K562 (cell line): ENCODE results near the gene AIF1L. TPM values are rescaled to one million over a fixed set of nuclear protein-coding genes. Genes with fewer than 3 reads are reported as not detected.

ENCODE experiments used
- ATAC-seq: fragments of 200-7000 bp; cut with Tn5 transposase; 3 replicates; pipeline ENCODE4 v1.9.1; 2020; ENCODE audit warnings: moderate library complexity
- BruUV-seq: library from RNA; stranded (reverse); fragments of 400-500 nt; replicated peaks from 2 replicates; lab custom pipeline; 2021; lab: Mats Ljungman, UMichigan
- CTCF ChIA-PET: fragments of 300-600 bp; formaldehyde crosslinking; extraction: SDS; loops from one replicate; lab custom pipeline; 2021; ENCODE audit warnings: low intra/inter-chr PET ratio; lab: Yijun Ruan, JAX
- POLR2A ChIA-PET: fragments of 300-600, 350-650 bp; sonication (Branson Sonifier 250); formaldehyde crosslinking; extraction: SDS; loops from one replicate; lab custom pipeline; 2021; ENCODE audit warnings: antibody characterized with exemption, inconsistent platforms; lab: Yijun Ruan, JAX
- DNase-seq, 4 experiments: peaks; one replicate each; pipeline versions ENCODE4 v3.0.0 to v3.0.0-alpha.2; 2011 to 2018; ENCODE audit warnings: low spot score in 3 of 4, mixed read lengths in 3 of 4; ENCODE audit errors: extremely low read depth in 1 of 4
- FAIRE-seq: peaks from 2 replicates; lab custom pipeline; 2011; peaks lifted over from hg19 to GRCh38; lab: Jason Lieb, UNC
- H2AFZ ChIP-seq: 2 replicates; pipeline ENCODE4 v1.6.0; 2011; ENCODE audit warnings: low read depth, low read length, control low read depth, inconsistent platforms
- H3K27ac ChIP-seq: fragments of 200-600 bp; 3 replicates; pipeline ENCODE4 v1.8.0; 2011; ENCODE audit warnings: low read depth, mild to moderate bottlenecking, control low read depth, inconsistent platforms, low read length, moderate library complexity, mixed read lengths; ENCODE audit errors: extremely low read depth
- H3K27me3 ChIP-seq, 2 experiments: fragments of 300-600 bp in 1 of 2; 2 replicates in 1 of 2; 3 replicates in 1 of 2; pipeline versions ENCODE4 v1.6.0 to v1.8.0; 2011; ENCODE audit warnings: inconsistent platforms in 2 of 2, low read length in 2 of 2, mild to moderate bottlenecking in 1 of 2, mixed read lengths in 1 of 2, moderate library complexity in 1 of 2; ENCODE audit not compliant: control insufficient read depth in 2 of 2, insufficient read depth in 2 of 2
- H3K36me3 ChIP-seq: fragments of 300-600 bp; 3 replicates; pipeline ENCODE4 v1.8.0; 2011; ENCODE audit warnings: mild to moderate bottlenecking, low read length, inconsistent platforms; ENCODE audit not compliant: control insufficient read depth, insufficient read depth
- H3K4me1 ChIP-seq, 2 experiments: fragments of 200-600 bp in 1 of 2; replicated peaks in 1 of 2; 2 replicates in 1 of 2; 3 replicates in 1 of 2; pipeline versions ENCODE4 v1.5.1 to v1.8.0; 2011; ENCODE audit warnings: inconsistent platforms in 2 of 2, low read length in 2 of 2, mild to moderate bottlenecking in 1 of 2, mixed read lengths in 1 of 2, moderate library complexity in 1 of 2; ENCODE audit not compliant: control insufficient read depth in 2 of 2, insufficient read depth in 2 of 2
- H3K4me2 ChIP-seq: 2 replicates; pipeline ENCODE4 v1.6.1; 2011; ENCODE audit warnings: low read length, control low read depth, inconsistent platforms, mixed read lengths; ENCODE audit not compliant: insufficient read depth
- H3K4me3 ChIP-seq: fragments of 200-600 bp; sonication (generic), shearing (Covaris generic); 2 replicates; pipeline ENCODE4 v1.5.1; 2016; ENCODE audit warnings: control low read depth, inconsistent platforms
- H3K79me2 ChIP-seq: fragments of 200-600 bp; 3 replicates; pipeline ENCODE4 v1.8.0; 2011; ENCODE audit warnings: low read length, inconsistent platforms; ENCODE audit not compliant: control insufficient read depth, insufficient read depth
- H3K9ac ChIP-seq, 2 experiments: 2 replicates each; pipeline versions ENCODE4 v1.6.0 to v1.6.1; 2011; ENCODE audit warnings: low read depth in 2 of 2, low read length in 2 of 2, control low read depth in 1 of 2, inconsistent platforms in 1 of 2, mild to moderate bottlenecking in 1 of 2, mixed read lengths in 1 of 2; ENCODE audit not compliant: insufficient read depth in 1 of 2
- H3K9me1 ChIP-seq: one replicate; pipeline ENCODE4 v1.6.0; 2011; ENCODE audit warnings: inconsistent platforms, mild to moderate bottlenecking, low read length, moderate library complexity; ENCODE audit not compliant: control insufficient read depth, insufficient read depth
- H3K9me3 ChIP-seq: replicated peaks from 2 replicates; pipeline ENCODE4 v1.5.1; 2011; ENCODE audit warnings: low read depth, low read length, inconsistent platforms; ENCODE audit not compliant: control insufficient read depth, insufficient read depth
- H4K20me1 ChIP-seq: replicated peaks from 2 replicates; pipeline ENCODE4 v1.6.1; 2011; ENCODE audit warnings: low read length, inconsistent platforms, mixed read lengths; ENCODE audit not compliant: control insufficient read depth, insufficient read depth
- MBD2 ChIP-seq: sonication (generic); IDR thresholded peaks from 2 replicates; pipeline ENCODE4 v1.6.1; 2016; ENCODE audit warnings: low read depth, borderline replicate concordance
- SUPT5H ChIP-seq: fragments of 450-650 bp; IDR thresholded peaks from 2 replicates; pipeline ENCODE4 v1.6.1; 2016
- WGBS: fragments of 100-300 bp; shearing (Covaris generic); methylation state at CpG from one replicate; pipeline ENCODE4 v1.1.6; 2016; ENCODE audit warnings: low coverage, mixed read lengths; ENCODE audit not compliant: insufficient coverage; ENCODE audit errors: missing lambda C conversion rate; 5-methylcytosine and 5-hydroxymethylcytosine counted together
- in situ Hi-C: fragments of 300-500 bp; cut with MboI; formaldehyde crosslinking; loops from 4 replicates; pipeline ENCODE4 v1.15.0; 2018; ENCODE audit warnings: inconsistent platforms, mixed read lengths
- intact Hi-C: fragments of 100-400 bp; cut with micrococcal nuclease; formaldehyde crosslinking; loops from 2 replicates; pipeline ENCODE4 v1.14.2; 2022
- polyA plus RNA-seq, 8 experiments: library from polyadenylated mRNA; depleted of rRNA in 4 of 8; stranded (reverse) in 5 of 8; unstranded in 3 of 8; fragments of >200 nt; fragmentation: Nextera tagmentation in 2 of 8; fragmentation: Illumina TruSeq in 1 of 8; extraction: Ambion mirVana in 2 of 8; extraction: Trizol in 1 of 8; gene quantifications; 2 replicates each; pipeline versions ENCODE4 v1.2.1 to v1.2.3, GENCODE V29; 2011 to 2014; ENCODE audit warnings: inconsistent platforms in 1 of 8, missing spikeins in 1 of 8
- total RNA-seq, 7 experiments: library from RNA; depleted of rRNA in 6 of 7; stranded (reverse); fragments of >200 nt in 6 of 7; fragmentation: Illumina TruSeq in 2 of 7; extraction: Trizol in 2 of 7; gene quantifications; 2 replicates each; pipeline versions ENCODE4 v1.2.1 to v1.2.3, GENCODE V29; 2011 to 2021; ENCODE audit warnings: low replicate concordance in 1 of 7
- TF ChIP-seq, protein P1 (sequence below), 2 experiments: fragments of 450-650 bp; IDR thresholded peaks; 2 replicates each; pipeline ENCODE4 v1.6.1; 2016
- TF ChIP-seq, protein P2 (sequence below): sonication (generic); formaldehyde crosslinking; IDR thresholded peaks from 2 replicates; pipeline ENCODE4 v1.8.1; 2023; ENCODE audit warnings: mild to moderate bottlenecking, missing genetic modification reagents

The AIF1L gene
- total and polyA plus RNA-seq, 9 of the 15 experiments (the other 6 are each of a cell fraction or from before 2014, with no cell fraction given): 0.34 to 9.1 (median 1.3) TPM

DNA sequence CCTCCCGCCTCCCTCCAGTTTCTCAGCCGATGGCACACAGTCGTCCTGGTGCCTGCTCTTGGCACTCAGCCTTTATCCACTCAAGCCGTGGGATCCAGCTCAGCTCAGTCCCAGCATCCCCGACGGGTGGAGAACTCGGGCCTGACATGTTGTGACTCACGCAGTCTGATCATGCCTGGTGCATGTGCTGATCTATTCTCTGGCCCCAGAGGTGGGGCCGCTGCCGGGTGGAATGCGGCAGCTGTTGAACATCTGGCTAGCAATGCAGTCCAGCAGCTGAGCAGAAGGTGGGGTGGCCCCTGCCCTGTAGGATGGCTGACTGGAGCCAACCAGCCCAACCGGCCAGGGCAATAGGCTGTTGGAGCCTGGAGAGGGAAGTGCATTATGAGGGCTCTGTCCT lies 1.7 kb upstream of the AIF1L start:
- H3K4me1 ChIP-seq: peaks cover 18 to 57% of the 10 kb centered on the region in 2 experiments
- TF ChIP-seq MBD2: no peak
- TF ChIP-seq, protein P1, sequence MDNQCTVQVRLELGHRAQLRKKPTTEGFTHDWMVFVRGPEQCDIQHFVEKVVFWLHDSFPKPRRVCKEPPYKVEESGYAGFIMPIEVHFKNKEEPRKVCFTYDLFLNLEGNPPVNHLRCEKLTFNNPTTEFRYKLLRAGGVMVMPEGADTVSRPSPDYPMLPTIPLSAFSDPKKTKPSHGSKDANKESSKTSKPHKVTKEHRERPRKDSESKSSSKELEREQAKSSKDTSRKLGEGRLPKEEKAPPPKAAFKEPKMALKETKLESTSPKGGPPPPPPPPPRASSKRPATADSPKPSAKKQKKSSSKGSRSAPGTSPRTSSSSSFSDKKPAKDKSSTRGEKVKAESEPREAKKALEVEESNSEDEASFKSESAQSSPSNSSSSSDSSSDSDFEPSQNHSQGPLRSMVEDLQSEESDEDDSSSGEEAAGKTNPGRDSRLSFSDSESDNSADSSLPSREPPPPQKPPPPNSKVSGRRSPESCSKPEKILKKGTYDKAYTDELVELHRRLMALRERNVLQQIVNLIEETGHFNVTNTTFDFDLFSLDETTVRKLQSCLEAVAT (IDR thresholded peaks at IDR 0.05): no peak
- no peak for TF ChIP-seq SUPT5H
- TF ChIP-seq, protein P2, sequence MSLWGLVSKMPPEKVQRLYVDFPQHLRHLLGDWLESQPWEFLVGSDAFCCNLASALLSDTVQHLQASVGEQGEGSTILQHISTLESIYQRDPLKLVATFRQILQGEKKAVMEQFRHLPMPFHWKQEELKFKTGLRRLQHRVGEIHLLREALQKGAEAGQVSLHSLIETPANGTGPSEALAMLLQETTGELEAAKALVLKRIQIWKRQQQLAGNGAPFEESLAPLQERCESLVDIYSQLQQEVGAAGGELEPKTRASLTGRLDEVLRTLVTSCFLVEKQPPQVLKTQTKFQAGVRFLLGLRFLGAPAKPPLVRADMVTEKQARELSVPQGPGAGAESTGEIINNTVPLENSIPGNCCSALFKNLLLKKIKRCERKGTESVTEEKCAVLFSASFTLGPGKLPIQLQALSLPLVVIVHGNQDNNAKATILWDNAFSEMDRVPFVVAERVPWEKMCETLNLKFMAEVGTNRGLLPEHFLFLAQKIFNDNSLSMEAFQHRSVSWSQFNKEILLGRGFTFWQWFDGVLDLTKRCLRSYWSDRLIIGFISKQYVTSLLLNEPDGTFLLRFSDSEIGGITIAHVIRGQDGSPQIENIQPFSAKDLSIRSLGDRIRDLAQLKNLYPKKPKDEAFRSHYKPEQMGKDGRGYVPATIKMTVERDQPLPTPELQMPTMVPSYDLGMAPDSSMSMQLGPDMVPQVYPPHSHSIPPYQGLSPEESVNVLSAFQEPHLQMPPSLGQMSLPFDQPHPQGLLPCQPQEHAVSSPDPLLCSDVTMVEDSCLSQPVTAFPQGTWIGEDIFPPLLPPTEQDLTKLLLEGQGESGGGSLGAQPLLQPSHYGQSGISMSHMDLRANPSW: 0 out of 2 replicates have a peak, but pooled peaks have one; percentile 37
- H2AFZ ChIP-seq: no peak overlapping the region
- H3K27me3 ChIP-seq: peaks cover 77 to 96% of the 10 kb centered on the region in 2 experiments
- POLR2A ChIA-PET: interaction anchor here (0.7 to 99.3 kb wide), 7 partner anchors 2 to 223 kb away, joined by 3 to 3336 read pairs (median 3); partner anchors contain the start of genes AIF1L and NUP214
- peak in 2 of 4 experiments; percentile 79 to 90 for DNase-seq
- no TSS peak for BruUV-seq
- WGBS: 1% methylated on average over 12 of the region's 12 CpGs
- no peaks in the 10 kb centered on the region for H3K9me3 ChIP-seq
- no peak overlapping the region for H3K4me2 ChIP-seq
- CTCF ChIA-PET: interaction anchor here (0.6 kb wide), 2 partner anchors 9 to 129 kb away, joined by 3 to 4 read pairs; no protein-coding TSS in a partner anchor
- H3K27ac ChIP-seq: no peak overlapping the region
- intact Hi-C loops (no loop called here), in situ Hi-C loops (no loop called here)
- H4K20me1 ChIP-seq: peaks cover 62% of the 10 kb centered on the region
- H3K9me1 ChIP-seq: peaks cover 8% of the 10 kb centered on the region
- H3K36me3 ChIP-seq: no peaks in the 10 kb centered on the region
- H3K9ac ChIP-seq: peak overlapping the region in 1 of 2 experiments; percentile 22; a peak in 2 of 4 replicates
- H3K4me3 ChIP-seq: no peak overlapping the region
- peak; percentile 23 for FAIRE-seq
- H3K79me2 ChIP-seq: no peaks in the 10 kb centered on the region
- peak; percentile 4 for ATAC-seq
